HFF-Myc (cell line): ENCODE data around the gene RGS19.

Source experiments
- DNase-seq: peaks from one replicate; pipeline ENCODE4 v3.0.0-alpha.2; 2011; ENCODE audit warnings: low read depth; ENCODE audit errors: extremely low read depth
- H3K4me3 ChIP-seq: replicated peaks from 2 replicates; pipeline ENCODE4 v1.5.1; 2011; ENCODE audit warnings: low read depth, mild to moderate bottlenecking, control low read depth, low read length
- CTCF ChIP-seq: IDR thresholded peaks from 2 replicates; pipeline ENCODE4 v1.5.1; 2012; ENCODE audit warnings: mild to moderate bottlenecking, low read depth, low read length, control low read depth; ENCODE audit errors: missing control alignments

RGS19 gene

GRCh38 chr20:64106981-64107735, 27.8 kb upstream of the RGS19 start, which contains the start of gene NPBWR2:
NPBWR2 (minus strand) TSS chr20:64107565; CDS start chr20:64106831, 734 bp downstream.
- DNase-seq: no peak
- H3K4me3 ChIP-seq: no peak within 1 kb of the TSS
- no peak for TF ChIP-seq CTCF

GRCh38 chr20:64106435-64106961, 27.2 kb upstream of the RGS19 start:
- DNase-seq: no peak
- TF ChIP-seq CTCF: no peak
- H3K4me3 ChIP-seq: no peak overlapping the region

- no peak for DNase-seq
- no peak overlapping the region for H3K4me3 ChIP-seq
- no peak for TF ChIP-seq CTCF
Observed at GRCh38 chr20:64105846-64106434, 26.6 kb upstream of the RGS19 start.

GRCh38 chr20:64104667-64105451, 25.5 kb upstream of the RGS19 start:
- no peak overlapping the region for H3K4me3 ChIP-seq
- no peak for TF ChIP-seq CTCF
- DNase-seq: no peak

GRCh38 chr20:64103871-64104666, 24.8 kb upstream of the RGS19 start:
- H3K4me3 ChIP-seq: no peak overlapping the region
- no peak for TF ChIP-seq CTCF
- DNase-seq: no peak

GRCh38 chr20:64102647-64103354, 23.5 kb upstream of the RGS19 start:
- H3K4me3 ChIP-seq: no peak overlapping the region
- TF ChIP-seq CTCF: no peak

More at GRCh38 chr20:64102647-64103354, 23.5 kb upstream of the RGS19 start:
- DNase-seq: no peak
